ENCODE results near the gene NATD1.

The NATD1 gene

GRCh38 chr17:21289902-21290571 lies 36.8 kb upstream of the NATD1 start:
- DNase-seq: peak; percentile 51

DNA sequence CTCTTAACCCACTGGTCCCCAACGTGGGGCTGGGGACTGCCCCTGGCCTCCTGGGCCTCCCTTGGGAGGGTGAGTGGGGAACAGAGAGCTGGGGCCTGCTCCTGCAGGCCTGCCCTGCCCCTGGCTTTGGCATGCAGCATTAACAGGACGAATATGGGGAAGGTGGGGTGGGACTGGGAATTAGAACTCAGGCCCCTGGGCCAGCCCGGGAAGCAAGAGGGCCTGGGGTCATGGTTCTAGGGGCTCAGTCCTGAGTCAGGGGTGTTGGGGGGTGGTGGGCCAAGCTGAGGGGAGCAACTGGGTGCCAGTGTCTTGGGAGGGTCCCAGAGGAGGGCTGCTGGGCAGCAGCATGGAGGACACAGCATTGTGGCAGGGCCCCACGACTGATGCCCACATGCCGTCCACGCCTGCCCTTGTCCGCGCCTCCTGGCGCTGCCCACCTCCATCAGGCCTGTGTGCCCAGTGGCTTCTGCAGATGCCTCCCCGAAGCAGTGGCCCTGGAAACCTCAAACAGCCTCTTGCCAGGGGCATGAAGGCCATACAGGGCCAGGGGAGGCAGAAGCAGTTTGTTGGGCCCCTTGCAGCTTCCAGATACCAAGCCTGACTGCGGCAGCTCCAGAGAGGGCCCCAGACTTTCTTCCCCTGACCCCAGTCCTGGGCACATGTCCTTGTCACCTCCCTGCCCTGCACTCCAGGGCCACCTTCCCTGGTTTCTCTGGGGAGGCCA lies 36.1 kb upstream of the NATD1 start:
- DNase-seq: no peak

DNA sequence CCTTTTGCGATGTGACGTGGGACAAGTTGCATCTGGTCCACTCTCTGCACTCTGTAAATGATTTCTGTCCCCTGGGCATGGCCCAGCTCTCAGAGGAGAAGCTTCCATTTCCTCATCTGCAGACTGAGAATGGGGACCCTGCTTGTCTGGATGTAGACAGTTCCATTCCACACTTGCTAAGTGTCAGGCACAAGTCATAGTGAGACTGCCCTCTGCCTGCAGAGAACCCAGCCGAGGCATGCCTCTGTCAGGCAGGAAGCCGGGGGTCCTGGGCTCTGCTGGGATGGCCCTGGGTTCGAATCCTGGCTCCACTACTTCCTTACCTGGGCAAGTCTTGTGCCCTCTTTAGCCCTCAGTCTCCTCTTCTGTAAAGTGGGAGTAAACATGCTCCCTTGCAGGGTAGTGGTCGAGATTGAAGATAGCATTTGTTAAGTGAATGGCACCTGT lies 35.4 kb upstream of the NATD1 start:
- no peak for DNase-seq

GRCh38 chr17:21287703-21288449 lies 34.7 kb upstream of the NATD1 start:
- DNase-seq: no peak

GRCh38 chr17:21286909-21287702 lies 33.9 kb upstream of the NATD1 start:
- DNase-seq: no peak

GRCh38 chr17:21286066-21286770 lies 33.0 kb upstream of the NATD1 start:
- peak; percentile 53 for DNase-seq

DNA sequence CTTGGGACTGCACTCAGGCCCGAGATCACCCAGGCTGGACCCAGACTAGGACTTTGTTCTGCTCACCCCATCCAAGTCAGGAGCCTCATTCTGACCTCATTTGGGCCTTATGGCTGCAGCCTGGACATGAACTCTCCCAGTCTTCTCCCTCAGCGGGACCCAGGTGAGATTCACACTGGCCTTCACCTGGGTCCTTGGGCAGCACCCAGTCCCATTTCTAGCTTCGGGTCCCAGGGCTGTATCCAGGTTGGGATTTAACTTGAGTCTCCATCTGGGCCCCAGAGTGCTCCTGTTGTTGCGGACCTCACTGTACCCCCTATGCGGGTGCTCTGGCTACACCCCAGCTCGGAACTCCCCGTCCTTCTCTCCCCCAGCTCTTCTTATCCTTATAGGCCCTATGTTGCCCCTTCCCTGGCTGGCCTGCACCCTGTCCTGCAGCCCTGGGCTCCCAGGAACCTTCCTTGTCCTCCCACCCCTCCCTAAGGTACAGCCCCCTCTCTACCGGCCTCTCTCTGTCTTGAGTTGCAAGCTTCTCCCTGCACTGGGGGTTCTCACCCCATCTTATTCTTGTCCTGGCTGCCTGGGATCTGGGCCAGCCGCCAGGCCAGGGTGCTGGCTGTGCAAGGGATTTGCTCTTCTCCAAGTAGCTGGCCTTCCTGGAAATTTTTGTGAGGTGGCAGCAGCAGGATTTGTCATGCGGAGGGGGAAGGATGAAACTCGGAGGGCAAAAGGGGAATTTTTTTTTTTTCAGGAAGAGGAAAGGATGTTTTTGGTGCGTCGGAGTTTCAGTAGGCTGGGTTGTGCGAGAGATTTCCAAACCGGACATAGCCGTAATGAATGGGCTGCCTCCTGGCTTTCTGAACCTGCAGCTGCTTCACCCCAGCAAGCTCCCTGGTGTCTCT lies 32.2 kb upstream of the NATD1 start:
- DNase-seq: no peak

DNA sequence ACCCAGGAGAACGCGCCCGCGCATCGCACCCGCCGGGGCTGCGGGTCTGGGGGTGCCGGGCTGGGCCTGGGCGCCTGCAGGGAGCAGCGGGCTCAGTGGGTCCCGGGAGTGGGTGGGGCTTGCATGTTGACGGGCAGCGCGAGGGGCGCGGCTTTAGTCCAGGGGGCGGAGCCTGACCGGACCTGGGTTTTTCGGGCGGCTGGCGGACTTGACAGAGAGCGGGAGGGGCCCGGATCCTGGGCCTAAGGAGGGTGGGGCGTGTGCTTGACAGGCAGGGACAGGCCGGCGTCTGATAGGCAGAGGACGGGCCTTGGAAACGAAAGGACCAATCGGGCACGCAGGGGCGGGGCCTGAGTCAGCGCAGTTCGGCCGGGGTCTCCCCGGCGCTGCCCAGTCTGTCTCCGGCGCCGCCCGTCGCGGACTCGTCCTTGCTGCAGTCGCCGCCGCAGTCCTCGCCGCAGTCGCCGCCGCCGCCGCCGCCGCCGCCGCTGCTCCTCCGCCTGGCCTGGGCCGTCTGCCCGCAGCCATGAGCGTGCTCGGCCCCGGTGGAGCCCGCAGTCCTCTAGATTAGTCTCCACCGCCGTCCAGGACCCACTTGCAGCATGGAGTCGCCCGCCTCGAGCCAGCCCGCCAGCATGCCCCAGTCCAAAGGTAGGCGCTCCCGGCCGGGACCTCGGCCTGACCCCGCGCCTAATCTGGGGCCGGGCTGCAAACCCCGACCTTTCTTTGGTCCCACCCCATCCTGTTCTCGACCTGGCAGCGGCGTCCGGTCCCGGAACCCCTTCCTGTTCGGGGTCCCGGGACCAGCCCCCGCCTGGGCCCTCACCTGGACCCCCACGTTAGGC lies 31.3 kb upstream of the NATD1 start, which contains the start of gene MAP2K3:
Gene MAP2K3, plus strand, starts transcription at position 393 of the 845 bp plus-strand sequence. Its CDS starts 210 bp downstream, at position 603.
- peak; percentile 96 for DNase-seq

DNA sequence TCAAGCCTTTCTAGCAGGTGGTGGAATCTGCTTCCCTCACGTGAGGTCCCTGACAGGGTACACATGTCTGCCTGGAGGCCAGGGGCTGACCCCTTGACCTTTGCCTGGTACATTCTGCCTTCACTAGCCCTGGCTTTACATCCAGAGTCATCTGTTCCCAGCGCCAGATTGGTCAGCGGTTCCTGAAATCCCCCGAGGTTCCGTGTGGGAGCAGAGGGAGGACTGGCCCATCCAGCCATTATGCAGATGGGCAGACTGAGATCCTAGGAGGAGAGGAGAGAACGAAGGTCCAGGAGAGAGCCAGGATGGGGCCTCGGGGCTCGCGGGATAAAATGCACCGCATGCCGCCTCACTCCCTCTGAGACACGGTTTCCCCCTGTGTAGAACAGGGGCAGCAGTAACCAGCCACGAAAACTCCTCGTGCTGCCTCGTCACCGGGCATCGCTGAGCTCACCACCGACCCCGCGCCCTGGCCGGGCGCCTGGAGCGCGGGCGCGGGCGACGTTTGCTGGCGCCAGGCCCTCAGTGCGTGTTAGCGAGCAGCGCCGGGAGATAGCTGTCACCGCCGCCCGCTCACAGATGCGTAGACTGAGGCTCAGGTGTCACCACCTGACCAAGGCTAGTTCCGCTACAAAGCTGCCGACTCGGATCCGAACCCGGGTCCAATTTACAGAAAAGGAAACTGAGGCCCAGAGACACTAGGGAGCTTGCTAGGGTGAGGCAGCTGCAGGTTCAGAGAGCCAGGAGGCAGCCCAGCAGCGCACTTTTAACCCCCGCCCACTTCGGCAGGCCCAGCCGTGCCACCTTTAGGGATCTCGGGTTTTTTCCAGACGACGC lies 30.5 kb upstream of the NATD1 start:
- DNase-seq: no peak

- DNase-seq: no peak
These were observed 29.6 kb upstream of the NATD1 start for GRCh38 chr17:21282850-21283249.

- DNase-seq: no peak
These were observed 29.0 kb upstream of the NATD1 start for GRCh38 chr17:21282231-21282630.

DNA sequence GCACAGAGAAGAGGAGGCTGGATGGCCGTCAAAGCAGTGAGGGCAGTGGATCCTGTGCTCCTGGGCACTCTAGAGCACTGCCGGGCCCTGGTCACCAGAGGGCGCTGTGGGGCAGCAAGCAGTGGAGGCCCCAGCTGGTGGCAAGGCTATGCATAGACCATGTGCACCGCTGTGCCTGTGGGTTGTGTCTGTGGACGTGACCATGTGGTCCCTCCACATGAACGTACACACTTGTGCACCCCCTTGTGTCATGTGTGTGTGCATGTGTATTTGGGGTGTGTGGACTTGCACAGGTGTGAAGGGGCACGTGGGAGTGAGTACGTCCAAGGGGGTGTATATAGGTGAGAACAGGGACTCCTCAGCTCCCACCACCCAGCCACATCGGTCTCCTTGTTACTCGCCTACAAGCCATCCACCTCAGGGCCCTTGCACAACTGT lies 26.9 kb upstream of the NATD1 start:
- DNase-seq: peak; percentile 59

DNA sequence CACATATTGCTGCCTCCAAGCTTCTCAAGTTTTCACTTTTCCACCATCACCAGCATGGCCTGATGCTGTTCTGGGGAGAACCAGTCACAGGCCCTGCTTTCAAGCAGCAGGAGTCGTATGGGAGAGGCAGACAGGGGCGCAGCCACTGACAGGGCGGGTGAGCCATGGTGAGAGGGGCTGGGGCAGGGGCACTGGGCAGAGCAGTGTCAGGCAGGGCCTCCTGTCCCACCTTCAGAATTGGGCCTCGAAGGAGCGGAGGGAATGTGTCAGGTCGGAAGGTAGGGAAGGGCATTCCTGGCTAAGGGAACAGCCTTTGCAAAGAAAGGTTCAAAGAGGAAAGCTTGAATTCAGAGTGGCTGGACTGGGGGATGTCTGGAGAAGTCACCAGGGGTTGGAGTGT lies 26.4 kb upstream of the NATD1 start:
- DNase-seq: no peak

- no peak for DNase-seq
These were observed 26.0 kb upstream of the NATD1 start for GRCh38 chr17:21279198-21279535.

GRCh38 chr17:21278450-21279197 lies 25.4 kb upstream of the NATD1 start:
- DNase-seq: no peak

- DNase-seq: no peak
These were observed 24.1 kb upstream of the NATD1 start for GRCh38 chr17:21277332-21277731.

DNA sequence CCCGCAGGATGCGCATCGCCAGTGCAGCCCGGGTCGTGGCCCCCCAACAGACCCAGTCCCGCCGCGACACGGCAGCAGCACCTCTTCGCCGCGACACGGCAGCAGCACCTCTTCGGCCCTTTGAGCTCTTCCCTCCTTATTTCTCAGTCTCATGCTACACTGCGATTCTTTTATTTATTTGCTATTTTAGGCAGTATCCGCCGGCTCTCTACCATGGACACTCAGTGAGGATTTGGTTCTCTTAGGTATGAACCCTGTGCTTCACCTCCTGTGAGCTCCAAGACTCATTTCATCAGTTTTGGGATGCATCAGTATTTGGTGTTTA lies 23.0 kb upstream of the NATD1 start:
- no peak for DNase-seq

DNA sequence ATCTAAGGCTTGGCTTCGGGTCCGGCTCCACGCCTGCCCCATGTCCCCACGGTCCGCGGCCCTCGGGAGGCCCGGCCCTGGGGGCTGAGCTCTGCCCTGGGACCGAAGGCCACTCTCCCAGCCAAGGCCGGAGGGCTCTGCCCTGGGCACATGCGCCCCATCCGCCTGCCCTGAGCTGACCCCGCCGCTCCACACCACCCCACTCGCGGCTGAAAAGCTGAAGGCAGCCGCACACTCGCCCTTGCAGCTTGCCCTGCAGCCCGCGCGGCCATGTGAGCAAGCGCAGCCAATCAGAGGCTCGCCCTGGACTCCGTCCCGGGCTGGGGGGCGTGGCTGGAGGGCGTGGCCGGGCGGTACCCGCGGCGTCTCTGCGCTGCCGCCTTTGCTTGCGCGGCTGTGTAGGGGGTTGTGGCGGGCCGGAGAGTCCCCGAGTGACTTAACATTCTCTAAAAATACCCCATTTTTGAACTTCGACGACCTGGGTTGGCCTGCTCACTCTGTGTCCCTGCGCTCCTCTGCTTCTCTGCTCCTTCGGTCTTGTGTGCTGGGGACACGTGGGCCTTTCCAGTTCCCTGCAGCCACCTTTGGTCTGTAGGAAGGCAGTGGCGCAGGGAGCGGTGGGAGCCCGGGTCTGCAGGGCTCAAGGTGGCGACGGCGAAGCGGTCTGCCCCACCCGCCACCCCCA lies 22.5 kb upstream of the NATD1 start:
- DNase-seq: peak; percentile 73
